Memory B cell (primary cell): Measurements from ENCODE around the gene HABP2.

Source experiments
- ATAC-seq: fragments of 150-1000 bp; cut with Tn5 transposase; 2 replicates; pipeline ENCODE4 v1.10.0; 2021; ENCODE audit warnings: low read depth, mild to moderate bottlenecking, moderate library complexity
- DNase-seq, 2 donors: peaks; one replicate each; pipeline ENCODE4 v3.0.0; 2022; ENCODE audit warnings: low spot score in 2 of 2
- H3K27ac Mint-ChIP-seq: one replicate; pipeline ENCODE4 v1.8.0; 2022; ENCODE audit warnings: mild to moderate bottlenecking, moderate library complexity, mixed read lengths
- H3K27me3 Mint-ChIP-seq: one replicate; pipeline ENCODE4 v1.8.0; 2022; ENCODE audit warnings: mixed read lengths
- H3K36me3 Mint-ChIP-seq: one replicate; pipeline ENCODE4 v1.8.0; 2022; ENCODE audit warnings: mild to moderate bottlenecking, mixed read lengths
- H3K4me1 Mint-ChIP-seq: one replicate; pipeline ENCODE4 v1.8.0; 2022; ENCODE audit warnings: mixed read lengths
- H3K4me3 Mint-ChIP-seq: one replicate; pipeline ENCODE4 v1.8.0; 2022; ENCODE audit warnings: mild to moderate bottlenecking, moderate library complexity, mixed read lengths
- H3K9me3 Mint-ChIP-seq: one replicate; pipeline ENCODE4 v1.8.0; 2022; ENCODE audit warnings: mixed read lengths

HABP2 gene

GRCh38 chr10:113552701-113553100, at the start of gene HABP2:
Gene HABP2 (plus strand): TSS chr10:113553053. CDS start chr10:113553122, 69 bp downstream.
- peaks cover 4% of the 10 kb centered on the region for H3K4me1 Mint-ChIP-seq
- no peak within 1 kb of the TSS for H3K4me3 Mint-ChIP-seq
- H3K27me3 Mint-ChIP-seq, result peaks cover 15% of the 10 kb centered on the region
- no peak within 1 kb of the TSS for H3K27ac Mint-ChIP-seq
- H3K36me3 Mint-ChIP-seq, result no peaks in the 10 kb centered on the region
- DNase-seq (no peak), ATAC-seq (no peak)
- H3K9me3 Mint-ChIP-seq, result no peaks in the 10 kb centered on the region

- no peak overlapping the region for H3K4me3 Mint-ChIP-seq
- H3K27ac Mint-ChIP-seq, result no peak overlapping the region
- no peaks in the 10 kb centered on the region for H3K36me3 Mint-ChIP-seq
- H3K4me1 Mint-ChIP-seq, result no peaks in the 10 kb centered on the region
- peaks cover 6% of the 10 kb centered on the region for H3K27me3 Mint-ChIP-seq
- peaks cover 1% of the 10 kb centered on the region for H3K9me3 Mint-ChIP-seq
- DNase-seq (no peak), ATAC-seq (no peak)
Measured at GRCh38 chr10:113503930-113504329, 48.9 kb upstream of the HABP2 start.

- Mint-ChIP-seq H3K4me1 (no peaks in the 10 kb centered on the region), H3K27ac (no peak overlapping the region), H3K9me3 (peaks cover 1% of the 10 kb centered on the region), H3K36me3 (no peaks in the 10 kb centered on the region), H3K4me3 (no peak overlapping the region), H3K27me3 (peaks cover 6% of the 10 kb centered on the region)
- ATAC-seq (no peak), DNase-seq (no peak)
Measured at GRCh38 chr10:113504423-113504822, 48.4 kb upstream of the HABP2 start.

GRCh38 chr10:113506476-113506875, 46.4 kb upstream of the HABP2 start:
- Mint-ChIP-seq H3K4me1 (no peaks in the 10 kb centered on the region), H3K36me3 (no peaks in the 10 kb centered on the region)
- ATAC-seq, result no peak

GRCh38 chr10:113511419-113511818, 41.4 kb upstream of the HABP2 start:
- no peaks in the 10 kb centered on the region for H3K4me1 Mint-ChIP-seq

More at GRCh38 chr10:113506476-113506875, 46.4 kb upstream of the HABP2 start:
- Mint-ChIP-seq H3K27me3 (peaks cover 4% of the 10 kb centered on the region), H3K4me3 (no peak overlapping the region), H3K9me3 (peaks cover 2% of the 10 kb centered on the region), H3K27ac (no peak overlapping the region)
- DNase-seq, result no peak

GRCh38 chr10:113515161-113515560, 37.7 kb upstream of the HABP2 start:
- Mint-ChIP-seq H3K9me3 (peaks cover 11% of the 10 kb centered on the region), H3K4me1 (no peaks in the 10 kb centered on the region), H3K4me3 (no peak overlapping the region), H3K27me3 (peaks cover 8% of the 10 kb centered on the region), H3K36me3 (no peaks in the 10 kb centered on the region), H3K27ac (no peak overlapping the region)
- DNase-seq (no peak), ATAC-seq (no peak)

More at GRCh38 chr10:113511419-113511818, 41.4 kb upstream of the HABP2 start:
- ATAC-seq (no peak), DNase-seq (no peak)
- peaks cover 12% of the 10 kb centered on the region for H3K9me3 Mint-ChIP-seq
- no peak overlapping the region for H3K4me3 Mint-ChIP-seq
- H3K27me3 Mint-ChIP-seq, result peaks cover 6% of the 10 kb centered on the region
- no peak overlapping the region for H3K27ac Mint-ChIP-seq
- no peaks in the 10 kb centered on the region for H3K36me3 Mint-ChIP-seq

GRCh38 chr10:113515601-113516000, 37.3 kb upstream of the HABP2 start:
- H3K36me3 Mint-ChIP-seq, result no peaks in the 10 kb centered on the region
- H3K4me1 Mint-ChIP-seq, result no peaks in the 10 kb centered on the region
- no peak overlapping the region for H3K27ac Mint-ChIP-seq
- peaks cover 11% of the 10 kb centered on the region for H3K9me3 Mint-ChIP-seq
- no peak overlapping the region for H3K4me3 Mint-ChIP-seq
- H3K27me3 Mint-ChIP-seq, result peaks cover 8% of the 10 kb centered on the region
- DNase-seq (no peak), ATAC-seq (no peak)

GRCh38 chr10:113516061-113516460, 36.8 kb upstream of the HABP2 start:
- Mint-ChIP-seq H3K27ac (no peak overlapping the region), H3K27me3 (peaks cover 11% of the 10 kb centered on the region), H3K4me3 (no peak overlapping the region), H3K36me3 (no peaks in the 10 kb centered on the region), H3K9me3 (peaks cover 11% of the 10 kb centered on the region), H3K4me1 (no peaks in the 10 kb centered on the region)
- DNase-seq (no peak), ATAC-seq (no peak)

GRCh38 chr10:113517165-113517900, 35.5 kb upstream of the HABP2 start:
- peaks cover 13% of the 10 kb centered on the region for H3K27me3 Mint-ChIP-seq
- no peaks in the 10 kb centered on the region for H3K36me3 Mint-ChIP-seq
- DNase-seq (no peak), ATAC-seq (no peak)
- H3K4me3 Mint-ChIP-seq, result no peak overlapping the region
- H3K9me3 Mint-ChIP-seq, result peaks cover 4% of the 10 kb centered on the region
- H3K27ac Mint-ChIP-seq, result no peak overlapping the region
- no peaks in the 10 kb centered on the region for H3K4me1 Mint-ChIP-seq

GRCh38 chr10:113517901-113518260, 35.0 kb upstream of the HABP2 start:
- no peak for ATAC-seq
- Mint-ChIP-seq H3K36me3 (no peaks in the 10 kb centered on the region), H3K4me1 (no peaks in the 10 kb centered on the region), H3K4me3 (no peak overlapping the region), H3K9me3 (peaks cover 3% of the 10 kb centered on the region), H3K27ac (no peak overlapping the region), H3K27me3 (peaks cover 17% of the 10 kb centered on the region)
- no peak for DNase-seq

GRCh38 chr10:113518415-113518814, 34.4 kb upstream of the HABP2 start:
- Mint-ChIP-seq H3K4me3 (no peak overlapping the region), H3K4me1 (no peaks in the 10 kb centered on the region), H3K36me3 (no peaks in the 10 kb centered on the region), H3K27me3 (peaks cover 19% of the 10 kb centered on the region), H3K27ac (no peak overlapping the region), H3K9me3 (peaks cover 3% of the 10 kb centered on the region)
- DNase-seq, result no peak
- no peak for ATAC-seq

- ATAC-seq, result no peak
- DNase-seq, result no peak
- Mint-ChIP-seq H3K36me3 (no peaks in the 10 kb centered on the region), H3K27ac (no peak overlapping the region), H3K4me1 (no peaks in the 10 kb centered on the region), H3K4me3 (no peak overlapping the region), H3K9me3 (no peaks in the 10 kb centered on the region), H3K27me3 (peaks cover 18% of the 10 kb centered on the region)
Measured at GRCh38 chr10:113518816-113519591, 33.8 kb upstream of the HABP2 start.

- no peaks in the 10 kb centered on the region for H3K4me1 Mint-ChIP-seq
- H3K27me3 Mint-ChIP-seq, result peaks cover 18% of the 10 kb centered on the region
- no peak overlapping the region for H3K27ac Mint-ChIP-seq
- DNase-seq (no peak), ATAC-seq (no peak)
- no peak overlapping the region for H3K4me3 Mint-ChIP-seq
- no peaks in the 10 kb centered on the region for H3K36me3 Mint-ChIP-seq
- no peaks in the 10 kb centered on the region for H3K9me3 Mint-ChIP-seq
Measured at GRCh38 chr10:113519681-113520115, 33.2 kb upstream of the HABP2 start.

- Mint-ChIP-seq H3K27me3 (peaks cover 18% of the 10 kb centered on the region), H3K9me3 (no peaks in the 10 kb centered on the region), H3K27ac (no peak overlapping the region), H3K4me1 (no peaks in the 10 kb centered on the region), H3K4me3 (no peak overlapping the region), H3K36me3 (no peaks in the 10 kb centered on the region)
- no peak for ATAC-seq
- no peak for DNase-seq
Measured at GRCh38 chr10:113520261-113520660, 32.6 kb upstream of the HABP2 start.
